ENCODE results near the gene KLHL33. TPM values are rescaled to one million over a fixed set of nuclear protein-coding genes. Genes with fewer than 3 reads are reported as not detected.
A peak's percentile ranks its signal among the peaks of the same experiment; 100 is the strongest.

KLHL33 gene
- total RNA-seq, 4 donors from 2014 or later: 0.12 to 2.0 (median 0.39) TPM

- ATAC-seq (ENCODE audit: low FRiP score) (no peak), DNase-seq (ENCODE audit: low spot score) (no peak)
- no peak for TF ChIP-seq CTCF (IDR thresholded peaks at IDR 0.05)
Observed at GRCh38 chr14:20429801-20430669, 5.9 kb downstream of the KLHL33 start.

GRCh38 chr14:20428802-20429201 lies 7.2 kb downstream of the KLHL33 start:
- no peak for DNase-seq (ENCODE audit: low spot score)
- no peak for ATAC-seq (ENCODE audit: low FRiP score)
- no peak for TF ChIP-seq CTCF (IDR thresholded peaks at IDR 0.05)

- DNase-seq (ENCODE audit: low spot score) (no peak), ATAC-seq (ENCODE audit: low FRiP score) (no peak)
- no peak for TF ChIP-seq CTCF (IDR thresholded peaks at IDR 0.05)
Observed at GRCh38 chr14:20428010-20428365, 8.0 kb downstream of the KLHL33 start.

GRCh38 chr14:20427231-20428009 lies 8.5 kb downstream of the KLHL33 start:
- ATAC-seq (ENCODE audit: low FRiP score) (peak; percentile 53), DNase-seq (ENCODE audit: low spot score) (no peak)
- TF ChIP-seq CTCF (IDR thresholded peaks at IDR 0.05): no peak

GRCh38 chr14:20424851-20425250 lies 11.1 kb downstream of the KLHL33 start:
- DNase-seq (ENCODE audit: low spot score) (no peak), ATAC-seq (ENCODE audit: low FRiP score) (no peak)
- no peak for TF ChIP-seq CTCF (IDR thresholded peaks at IDR 0.05)

GRCh38 chr14:20422886-20423285 lies 13.1 kb downstream of the KLHL33 start:
- TF ChIP-seq CTCF (IDR thresholded peaks at IDR 0.05): no peak
- ATAC-seq (ENCODE audit: low FRiP score) (no peak), DNase-seq (ENCODE audit: low spot score) (no peak)

All from omental fat pad (tissue), 4 donors.